T-cell (primary cell): ENCODE data around the gene SYT14. TPM values are rescaled to one million over a fixed set of nuclear protein-coding genes. Genes with fewer than 3 reads are reported as not detected.
A peak's percentile ranks its signal among the peaks of the same experiment; 100 is the strongest.

Experiments
- ATAC-seq, 4 experiments: fragments of 200-7000 bp in 3 of 4; fragments of 150-1000 bp in 1 of 4; cut with Tn5 transposase; replicated peaks in 1 of 4; 1 replicate in 3 of 4; 2 replicates in 1 of 4; pipeline ENCODE4 v1.10.0; 2021; ENCODE audit warnings: moderate library complexity in 3 of 4, mild to moderate bottlenecking in 2 of 4, moderate number of reproducible peaks in 1 of 4
- CTCF ChIA-PET, 2 donors: fragments of 300-600 bp; sonication (Branson Sonifier 250); formaldehyde crosslinking; loops; one replicate each; lab custom pipeline; 2022; ENCODE audit warnings: antibody characterized with exemption in 2 of 2; lab: Charles Lee
- POLR2A ChIA-PET, 2 donors: fragments of 300-600 bp; sonication (Branson Sonifier 250); formaldehyde crosslinking; loops; one replicate each; lab custom pipeline; 2022; ENCODE audit warnings: antibody characterized with exemption in 2 of 2; lab: Charles Lee
- DNase-seq, 35 experiments: peaks; one replicate each; pipeline versions ENCODE4 v3.0.0 to v3.0.0-alpha.2; 2013 to 2023
- H3K27ac ChIP-seq: one replicate; pipeline ENCODE4 v1.5.1; 2013; ENCODE audit warnings: low read length
- H3K27me3 ChIP-seq, 2 experiments: replicated peaks in 1 of 2; 1 replicate in 1 of 2; 2 replicates in 1 of 2; pipeline versions ENCODE4 v1.6.1 to v1.7.0; 2013; ENCODE audit warnings: low read length in 1 of 2, mixed read lengths in 1 of 2; ENCODE audit not compliant: control insufficient read depth in 2 of 2, insufficient read depth in 2 of 2; ENCODE audit errors: extremely low read depth in 1 of 2
- H3K36me3 ChIP-seq, 2 donors: 1 replicate in 1 of 2; 2 replicates in 1 of 2; pipeline versions ENCODE4 v1.6.1 to v1.7.0; 2013; ENCODE audit warnings: low read length in 1 of 2; ENCODE audit not compliant: control insufficient read depth in 2 of 2, insufficient read depth in 1 of 2; ENCODE audit errors: extremely low read depth in 1 of 2
- H3K4me1 ChIP-seq, 2 experiments: 1 replicate in 1 of 2; 2 replicates in 1 of 2; pipeline versions ENCODE4 v1.6.1 to v1.7.0; 2013; ENCODE audit warnings: low read length in 2 of 2, mixed read lengths in 1 of 2; ENCODE audit not compliant: insufficient read depth in 2 of 2, control insufficient read depth in 1 of 2; ENCODE audit errors: extremely low read depth in 1 of 2
- H3K4me3 ChIP-seq, 2 donors: 1 replicate in 1 of 2; 2 replicates in 1 of 2; pipeline versions ENCODE4 v1.5.1 to v1.7.0; 2013; ENCODE audit warnings: mild to moderate bottlenecking in 2 of 2, low read length in 1 of 2, moderate library complexity in 1 of 2; ENCODE audit not compliant: control insufficient read depth in 1 of 2; ENCODE audit errors: extremely low read depth in 1 of 2
- H3K9me3 ChIP-seq: 2 replicates; pipeline ENCODE4 v1.7.0; 2013
- H3K27ac Mint-ChIP-seq, 2 donors: one replicate each; pipeline ENCODE4 v1.8.0; 2020 to 2021; ENCODE audit warnings: mild to moderate bottlenecking in 2 of 2, mixed read lengths in 2 of 2
- H3K27me3 Mint-ChIP-seq, 2 donors: one replicate each; pipeline ENCODE4 v1.8.0; 2021 to 2022; ENCODE audit warnings: mixed read lengths in 2 of 2
- H3K36me3 Mint-ChIP-seq: one replicate; pipeline ENCODE4 v1.8.0; 2021; ENCODE audit warnings: mixed read lengths
- H3K4me1 Mint-ChIP-seq, 3 donors: one replicate each; pipeline ENCODE4 v1.8.0; 2020 to 2022; ENCODE audit warnings: mixed read lengths in 3 of 3, mild to moderate bottlenecking in 1 of 3
- H3K4me3 Mint-ChIP-seq, 3 donors: one replicate each; pipeline ENCODE4 v1.8.0; 2020 to 2022; ENCODE audit warnings: mild to moderate bottlenecking in 3 of 3, mixed read lengths in 3 of 3, moderate library complexity in 3 of 3
- H3K9me3 Mint-ChIP-seq, 3 donors: one replicate each; pipeline ENCODE4 v1.8.0; 2020 to 2022; ENCODE audit warnings: mixed read lengths in 3 of 3
- WGBS: methylation state at CpG from one replicate; pipeline ENCODE4 v1.1.5; 2013; ENCODE audit warnings: missing lambda C conversion rate; ENCODE audit not compliant: insufficient coverage; 5-methylcytosine and 5-hydroxymethylcytosine counted together
- total RNA-seq, 35 experiments: library from RNA in 6 of 35; stranded (reverse) in 6 of 35; fragments of 120-200 nt in 1 of 35; gene quantifications; one replicate each; pipeline versions ENCODE4 v1.2.1 to v1.2.4 and lab custom pipeline; 2013 to 2026

Gene SYT14
- total RNA-seq, 5 donors from 2014 or later (not counting 1 experiment from before 2014, with no cell fraction given), result not detected

DNA sequence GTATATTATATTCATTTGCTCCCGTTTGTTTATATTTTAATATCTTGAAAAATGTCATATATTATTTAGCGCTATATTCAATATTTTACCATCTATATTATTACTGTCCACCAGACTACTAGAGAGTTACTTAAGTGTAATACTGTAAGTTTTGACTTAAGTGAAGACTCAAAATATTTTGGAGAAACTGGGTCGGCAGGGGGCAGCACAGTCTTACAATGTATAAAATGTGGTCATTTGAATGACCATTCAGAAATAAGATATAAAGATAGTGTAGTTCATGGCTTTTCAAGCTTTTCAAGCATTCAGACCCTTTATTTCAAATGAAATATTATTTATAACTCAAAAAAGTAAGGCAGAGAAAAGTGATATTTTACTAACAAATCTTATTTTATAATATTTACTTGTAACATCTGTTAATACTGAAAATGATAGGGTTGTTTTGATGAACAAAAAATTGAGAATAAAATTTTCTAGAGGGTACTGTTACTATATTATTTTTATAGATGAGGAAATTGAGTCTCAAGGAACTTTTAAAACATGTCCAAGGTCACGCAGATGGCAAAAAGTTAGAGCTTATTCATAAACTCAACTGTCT is 205.5 kb downstream of the SYT14 start:
- Histone ChIP-seq H3K9me3 (no peaks in the 10 kb centered on the region), H3K27me3 (no peaks in the 10 kb centered on the region), H3K36me3 (no peaks in the 10 kb centered on the region), H3K27ac (no peak overlapping the region), H3K4me3 (no peak overlapping the region), H3K4me1 (no peaks in the 10 kb centered on the region)
- H3K27ac Mint-ChIP-seq, result no peak overlapping the region
- peaks cover 0 to 19% (median 6%) of the 10 kb centered on the region in 3 donors for H3K9me3 Mint-ChIP-seq
- H3K27me3 Mint-ChIP-seq, result peaks cover 20 to 30% of the 10 kb centered on the region in 2 donors
- WGBS, result no CpG with 5 or more reads among the region's 4 CpGs
- H3K4me3 Mint-ChIP-seq, result no peak overlapping the region
- no peaks in the 10 kb centered on the region for H3K36me3 Mint-ChIP-seq
- POLR2A ChIA-PET, result no interaction called here
- ATAC-seq (no peak), DNase-seq (peak in 11 of 35 experiments; percentile 1 to 28 (median 4))
- no peaks in the 10 kb centered on the region for H3K4me1 Mint-ChIP-seq
- CTCF ChIA-PET, result interaction anchor here in 1 of 2 donors (0.6 to 1.0 kb wide), 2 partner anchors 258 to 714 kb away, joined by 3 read pairs; no protein-coding TSS in a partner anchor

GRCh38 chr1:210144736-210145135 is 206.7 kb downstream of the SYT14 start:
- peaks cover 20 to 27% of the 10 kb centered on the region in 2 donors for H3K27me3 Mint-ChIP-seq
- H3K4me3 Mint-ChIP-seq, result no peak overlapping the region
- H3K9me3 Mint-ChIP-seq, result peaks cover 0 to 15% (median 6%) of the 10 kb centered on the region in 3 donors
- no CpG with 5 or more reads among the region's 3 CpGs for WGBS
- ATAC-seq (no peak), DNase-seq (no peak)
- ChIA-PET POLR2A (no interaction called here), CTCF (no interaction called here)
- Histone ChIP-seq H3K27ac (no peak overlapping the region), H3K36me3 (no peaks in the 10 kb centered on the region), H3K27me3 (no peaks in the 10 kb centered on the region), H3K4me3 (no peak overlapping the region), H3K4me1 (no peaks in the 10 kb centered on the region), H3K9me3 (no peaks in the 10 kb centered on the region)
- no peak overlapping the region for H3K27ac Mint-ChIP-seq
- no peaks in the 10 kb centered on the region for H3K4me1 Mint-ChIP-seq
- H3K36me3 Mint-ChIP-seq, result no peaks in the 10 kb centered on the region

- Mint-ChIP-seq H3K36me3 (no peaks in the 10 kb centered on the region), H3K4me3 (no peak overlapping the region), H3K9me3 (no peaks in the 10 kb centered on the region), H3K27me3 (peaks cover 4 to 6% of the 10 kb centered on the region in 2 donors), H3K4me1 (no peaks in the 10 kb centered on the region), H3K27ac (no peak overlapping the region)
- ChIA-PET POLR2A (no interaction called here), CTCF (no interaction called here)
- Histone ChIP-seq H3K27me3 (peaks cover 0 to 2% of the 10 kb centered on the region in 2 experiments), H3K27ac (no peak overlapping the region), H3K36me3 (no peaks in the 10 kb centered on the region), H3K4me3 (no peak overlapping the region), H3K9me3 (no peaks in the 10 kb centered on the region), H3K4me1 (no peaks in the 10 kb centered on the region)
- DNase-seq (no peak), ATAC-seq (no peak)
- 60% methylated on average over 2 of the region's 3 CpGs for whole genome bisulfite sequencing
These were observed 213.1 kb downstream of the SYT14 start for GRCh38 chr1:210151052-210151672.

DNA sequence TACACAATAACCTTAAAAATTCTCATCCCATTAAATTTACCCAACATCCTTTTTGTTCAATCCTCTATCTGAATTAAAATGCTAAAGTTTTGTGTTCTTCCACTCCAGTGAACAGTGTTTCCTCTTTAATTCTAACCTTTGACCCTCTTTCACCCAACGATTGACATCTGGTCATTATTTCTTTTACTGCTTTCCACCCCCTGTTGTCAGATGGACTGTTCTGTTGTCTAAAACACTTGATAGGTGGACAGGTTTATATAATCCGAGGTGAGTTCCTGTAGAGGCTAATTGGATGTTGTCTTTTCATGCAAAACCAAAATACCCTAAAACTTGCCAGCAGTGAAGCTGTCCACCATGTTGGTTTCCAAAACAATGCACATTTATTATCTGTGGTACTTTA is 221.2 kb downstream of the SYT14 start:
- H3K4me3 Mint-ChIP-seq, result no peak overlapping the region
- H3K27ac Mint-ChIP-seq, result no peak overlapping the region
- no peaks in the 10 kb centered on the region for H3K36me3 Mint-ChIP-seq
- no peaks in the 10 kb centered on the region for H3K4me1 Mint-ChIP-seq
- no CpG with 5 or more reads among the region's 2 CpGs for WGBS
- CTCF ChIA-PET, result no interaction called here
- no peak overlapping the region for H3K27ac ChIP-seq
- peaks cover 6 to 7% of the 10 kb centered on the region in 2 donors for H3K27me3 Mint-ChIP-seq
- H3K4me1 ChIP-seq, result no peaks in the 10 kb centered on the region
- peaks cover 0 to 4% of the 10 kb centered on the region in 2 experiments for H3K27me3 ChIP-seq
- H3K4me3 ChIP-seq, result no peak overlapping the region
- POLR2A ChIA-PET, result no interaction called here
- H3K9me3 ChIP-seq, result no peaks in the 10 kb centered on the region
- no peaks in the 10 kb centered on the region for H3K9me3 Mint-ChIP-seq
- ATAC-seq (no peak), DNase-seq (no peak)
- H3K36me3 ChIP-seq, result no peaks in the 10 kb centered on the region

DNA sequence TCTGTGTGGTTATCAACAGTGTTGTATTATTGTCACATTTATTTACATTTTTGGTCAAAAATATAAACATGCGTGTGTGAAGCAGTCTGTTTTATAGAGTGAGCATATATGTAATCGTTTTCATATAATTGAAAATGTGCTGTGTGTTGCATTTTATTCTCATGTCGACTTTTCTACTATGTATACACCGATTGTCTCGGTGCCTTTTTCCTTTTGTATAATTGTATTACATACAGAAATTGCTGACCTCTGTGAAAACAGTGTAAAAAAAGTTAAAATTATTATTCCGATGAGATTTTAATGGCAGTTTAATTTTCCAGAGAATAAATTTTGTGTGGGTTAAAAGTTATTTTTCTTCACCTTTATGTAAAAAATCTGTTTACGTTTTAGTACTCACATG is 232.2 kb downstream of the SYT14 start:
- peaks cover 0 to 5% of the 10 kb centered on the region in 2 experiments for H3K27me3 ChIP-seq
- no CpG with 5 or more reads among the region's 7 CpGs for WGBS
- Mint-ChIP-seq H3K36me3 (no peaks in the 10 kb centered on the region), H3K27ac (no peak overlapping the region), H3K27me3 (peaks cover 8 to 18% of the 10 kb centered on the region in 2 donors), H3K9me3 (no peaks in the 10 kb centered on the region), H3K4me3 (no peak overlapping the region), H3K4me1 (no peaks in the 10 kb centered on the region)
- H3K27ac ChIP-seq, result no peak overlapping the region
- H3K4me1 ChIP-seq, result no peaks in the 10 kb centered on the region
- H3K4me3 ChIP-seq, result no peak overlapping the region
- ChIA-PET CTCF (no interaction called here), POLR2A (no interaction called here)
- H3K9me3 ChIP-seq, result no peaks in the 10 kb centered on the region
- no peak for ATAC-seq
- DNase-seq, result no peak
- H3K36me3 ChIP-seq, result no peaks in the 10 kb centered on the region

- POLR2A ChIA-PET, result no interaction called here
- H3K27me3 Mint-ChIP-seq, result peaks cover 20 to 26% of the 10 kb centered on the region in 2 donors
- WGBS, result no CpG with 5 or more reads among the region's 8 CpGs
These were observed 236.1 kb downstream of the SYT14 start for GRCh38 chr1:210174133-210174532.

More at GRCh38 chr1:210174133-210174532, 236.1 kb downstream of the SYT14 start:
- peaks cover 0 to 5% of the 10 kb centered on the region in 2 experiments for H3K27me3 ChIP-seq
- no peak overlapping the region for H3K4me3 Mint-ChIP-seq
- no peaks in the 10 kb centered on the region for H3K4me1 ChIP-seq
- no peaks in the 10 kb centered on the region for H3K4me1 Mint-ChIP-seq
- no peaks in the 10 kb centered on the region for H3K9me3 ChIP-seq
- no peak overlapping the region for H3K4me3 ChIP-seq
- CTCF ChIA-PET, result no interaction called here
- no peak overlapping the region for H3K27ac ChIP-seq
- DNase-seq (no peak), ATAC-seq (no peak)
- no peaks in the 10 kb centered on the region for H3K36me3 ChIP-seq
- H3K27ac Mint-ChIP-seq, result no peak overlapping the region
- H3K9me3 Mint-ChIP-seq, result no peaks in the 10 kb centered on the region
- H3K36me3 Mint-ChIP-seq, result no peaks in the 10 kb centered on the region
